ENCODE results near the gene FOXK1. TPM values are rescaled to one million over a fixed set of nuclear protein-coding genes. Genes with fewer than 3 reads are reported as not detected.

FOXK1 gene
- total and polyA plus RNA-seq, 2 of the 13 experiments (the other 11 are each of a cell fraction or from before 2014, with no cell fraction given) = 4.6 to 8.8 TPM

DNA sequence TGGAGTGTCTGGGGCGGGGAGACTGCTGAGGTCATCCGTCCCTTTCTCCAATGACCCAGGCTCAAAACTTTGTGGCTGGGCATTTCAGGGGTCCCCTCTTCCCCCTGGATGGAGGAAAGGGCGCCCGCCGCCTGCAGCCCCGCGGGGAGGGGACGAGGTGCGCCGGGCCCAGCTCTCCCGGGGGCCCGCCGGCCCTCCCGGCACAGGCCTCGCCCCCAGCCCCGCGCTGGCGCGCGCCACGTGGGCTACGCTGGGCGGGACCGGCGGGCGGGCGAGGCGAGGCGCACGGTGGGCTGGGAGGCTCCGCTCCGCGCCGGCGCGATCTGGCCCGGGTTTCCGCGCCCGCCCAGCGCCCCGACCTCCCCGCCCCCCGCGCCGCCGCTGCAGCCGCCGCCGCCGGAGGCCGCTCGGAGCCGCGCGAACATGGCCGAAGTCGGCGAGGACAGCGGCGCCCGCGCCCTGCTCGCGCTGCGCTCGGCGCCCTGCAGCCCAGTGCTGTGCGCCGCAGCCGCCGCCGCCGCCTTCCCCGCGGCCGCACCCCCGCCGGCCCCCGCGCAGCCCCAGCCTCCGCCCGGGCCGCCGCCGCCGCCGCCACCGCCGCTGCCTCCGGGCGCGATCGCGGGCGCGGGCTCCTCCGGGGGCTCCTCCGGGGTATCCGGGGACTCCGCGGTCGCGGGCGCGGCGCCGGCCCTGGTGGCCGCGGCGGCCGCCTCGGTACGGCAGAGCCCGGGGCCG, at the start of gene FOXK1 (continued):
- peak; percentile 47; the same call in 1 of the 3 replicates for TF ChIP-seq MXI1 (IDR thresholded peaks at IDR 0.05; ENCODE audit: borderline replicate concordance, low read depth, low read length)
- peak; percentile 75; the same call in 1 of the 2 replicates for TF ChIP-seq ARNT2 (CRISPR knock-in tag; IDR thresholded peaks at IDR 0.05; ENCODE audit: low read depth)
- 0 out of 2 replicates have a peak, but pooled peaks have one; percentile 56 for TF ChIP-seq ZNF451 (CRISPR knock-in tag; IDR thresholded peaks at IDR 0.05)
- no peak for TF ChIP-seq CBX1 (IDR thresholded peaks at IDR 0.05; ENCODE audit: low read depth)
- no peak for TF ChIP-seq FOXO1 (CRISPR knock-in tag; IDR thresholded peaks at IDR 0.05)
- TF ChIP-seq, protein P1, sequence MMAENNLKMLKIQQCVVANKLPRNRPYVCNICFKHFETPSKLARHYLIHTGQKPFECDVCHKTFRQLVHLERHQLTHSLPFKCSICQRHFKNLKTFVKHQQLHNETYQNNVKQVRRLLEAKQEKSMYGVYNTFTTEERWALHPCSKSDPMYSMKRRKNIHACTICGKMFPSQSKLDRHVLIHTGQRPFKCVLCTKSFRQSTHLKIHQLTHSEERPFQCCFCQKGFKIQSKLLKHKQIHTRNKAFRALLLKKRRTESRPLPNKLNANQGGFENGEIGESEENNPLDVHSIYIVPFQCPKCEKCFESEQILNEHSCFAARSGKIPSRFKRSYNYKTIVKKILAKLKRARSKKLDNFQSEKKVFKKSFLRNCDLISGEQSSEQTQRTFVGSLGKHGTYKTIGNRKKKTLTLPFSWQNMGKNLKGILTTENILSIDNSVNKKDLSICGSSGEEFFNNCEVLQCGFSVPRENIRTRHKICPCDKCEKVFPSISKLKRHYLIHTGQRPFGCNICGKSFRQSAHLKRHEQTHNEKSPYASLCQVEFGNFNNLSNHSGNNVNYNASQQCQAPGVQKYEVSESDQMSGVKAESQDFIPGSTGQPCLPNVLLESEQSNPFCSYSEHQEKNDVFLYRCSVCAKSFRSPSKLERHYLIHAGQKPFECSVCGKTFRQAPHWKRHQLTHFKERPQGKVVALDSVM (CRISPR knock-in tag; IDR thresholded peaks at IDR 0.05) = no peak
- TF ChIP-seq, protein P2, sequence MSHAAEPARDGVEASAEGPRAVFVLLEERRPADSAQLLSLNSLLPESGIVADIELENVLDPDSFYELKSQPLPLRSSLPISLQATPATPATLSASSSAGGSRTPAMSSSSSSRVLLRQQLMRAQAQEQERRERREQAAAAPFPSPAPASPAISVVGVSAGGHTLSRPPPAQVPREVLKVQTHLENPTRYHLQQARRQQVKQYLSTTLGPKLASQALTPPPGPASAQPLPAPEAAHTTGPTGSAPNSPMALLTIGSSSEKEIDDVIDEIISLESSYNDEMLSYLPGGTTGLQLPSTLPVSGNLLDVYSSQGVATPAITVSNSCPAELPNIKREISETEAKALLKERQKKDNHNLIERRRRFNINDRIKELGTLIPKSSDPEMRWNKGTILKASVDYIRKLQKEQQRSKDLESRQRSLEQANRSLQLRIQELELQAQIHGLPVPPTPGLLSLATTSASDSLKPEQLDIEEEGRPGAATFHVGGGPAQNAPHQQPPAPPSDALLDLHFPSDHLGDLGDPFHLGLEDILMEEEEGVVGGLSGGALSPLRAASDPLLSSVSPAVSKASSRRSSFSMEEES (CRISPR knock-in tag; IDR thresholded peaks at IDR 0.05) = no peak
- TF ChIP-seq, protein P3, sequence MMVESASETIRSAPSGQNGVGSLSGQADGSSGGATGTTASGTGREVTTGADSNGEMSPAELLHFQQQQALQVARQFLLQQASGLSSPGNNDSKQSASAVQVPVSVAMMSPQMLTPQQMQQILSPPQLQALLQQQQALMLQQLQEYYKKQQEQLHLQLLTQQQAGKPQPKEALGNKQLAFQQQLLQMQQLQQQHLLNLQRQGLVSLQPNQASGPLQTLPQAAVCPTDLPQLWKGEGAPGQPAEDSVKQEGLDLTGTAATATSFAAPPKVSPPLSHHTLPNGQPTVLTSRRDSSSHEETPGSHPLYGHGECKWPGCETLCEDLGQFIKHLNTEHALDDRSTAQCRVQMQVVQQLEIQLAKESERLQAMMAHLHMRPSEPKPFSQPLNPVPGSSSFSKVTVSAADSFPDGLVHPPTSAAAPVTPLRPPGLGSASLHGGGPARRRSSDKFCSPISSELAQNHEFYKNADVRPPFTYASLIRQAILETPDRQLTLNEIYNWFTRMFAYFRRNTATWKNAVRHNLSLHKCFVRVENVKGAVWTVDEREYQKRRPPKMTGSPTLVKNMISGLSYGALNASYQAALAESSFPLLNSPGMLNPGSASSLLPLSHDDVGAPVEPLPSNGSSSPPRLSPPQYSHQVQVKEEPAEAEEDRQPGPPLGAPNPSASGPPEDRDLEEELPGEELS (CRISPR knock-in tag; IDR thresholded peaks at IDR 0.05) = no peak
- TF ChIP-seq BRCA1 (CRISPR knock-in tag; IDR thresholded peaks at IDR 0.05) = no peak
- TF ChIP-seq, protein P4, sequence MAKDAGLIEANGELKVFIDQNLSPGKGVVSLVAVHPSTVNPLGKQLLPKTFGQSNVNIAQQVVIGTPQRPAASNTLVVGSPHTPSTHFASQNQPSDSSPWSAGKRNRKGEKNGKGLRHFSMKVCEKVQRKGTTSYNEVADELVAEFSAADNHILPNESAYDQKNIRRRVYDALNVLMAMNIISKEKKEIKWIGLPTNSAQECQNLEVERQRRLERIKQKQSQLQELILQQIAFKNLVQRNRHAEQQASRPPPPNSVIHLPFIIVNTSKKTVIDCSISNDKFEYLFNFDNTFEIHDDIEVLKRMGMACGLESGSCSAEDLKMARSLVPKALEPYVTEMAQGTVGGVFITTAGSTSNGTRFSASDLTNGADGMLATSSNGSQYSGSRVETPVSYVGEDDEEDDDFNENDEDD (CRISPR knock-in tag; IDR thresholded peaks at IDR 0.05; ENCODE audit: borderline replicate concordance) = peak; percentile 91
- TF ChIP-seq PHF20 (CRISPR knock-in tag; IDR thresholded peaks at IDR 0.05) = no peak
- TF ChIP-seq MTA3 (CRISPR knock-in tag; IDR thresholded peaks at IDR 0.05) = no peak
- peak; percentile 10; the same call in 1 of the 2 replicates for TF ChIP-seq SAP130 (CRISPR knock-in tag; IDR thresholded peaks at IDR 0.05; ENCODE audit: low read depth)
- TF ChIP-seq, protein P5, sequence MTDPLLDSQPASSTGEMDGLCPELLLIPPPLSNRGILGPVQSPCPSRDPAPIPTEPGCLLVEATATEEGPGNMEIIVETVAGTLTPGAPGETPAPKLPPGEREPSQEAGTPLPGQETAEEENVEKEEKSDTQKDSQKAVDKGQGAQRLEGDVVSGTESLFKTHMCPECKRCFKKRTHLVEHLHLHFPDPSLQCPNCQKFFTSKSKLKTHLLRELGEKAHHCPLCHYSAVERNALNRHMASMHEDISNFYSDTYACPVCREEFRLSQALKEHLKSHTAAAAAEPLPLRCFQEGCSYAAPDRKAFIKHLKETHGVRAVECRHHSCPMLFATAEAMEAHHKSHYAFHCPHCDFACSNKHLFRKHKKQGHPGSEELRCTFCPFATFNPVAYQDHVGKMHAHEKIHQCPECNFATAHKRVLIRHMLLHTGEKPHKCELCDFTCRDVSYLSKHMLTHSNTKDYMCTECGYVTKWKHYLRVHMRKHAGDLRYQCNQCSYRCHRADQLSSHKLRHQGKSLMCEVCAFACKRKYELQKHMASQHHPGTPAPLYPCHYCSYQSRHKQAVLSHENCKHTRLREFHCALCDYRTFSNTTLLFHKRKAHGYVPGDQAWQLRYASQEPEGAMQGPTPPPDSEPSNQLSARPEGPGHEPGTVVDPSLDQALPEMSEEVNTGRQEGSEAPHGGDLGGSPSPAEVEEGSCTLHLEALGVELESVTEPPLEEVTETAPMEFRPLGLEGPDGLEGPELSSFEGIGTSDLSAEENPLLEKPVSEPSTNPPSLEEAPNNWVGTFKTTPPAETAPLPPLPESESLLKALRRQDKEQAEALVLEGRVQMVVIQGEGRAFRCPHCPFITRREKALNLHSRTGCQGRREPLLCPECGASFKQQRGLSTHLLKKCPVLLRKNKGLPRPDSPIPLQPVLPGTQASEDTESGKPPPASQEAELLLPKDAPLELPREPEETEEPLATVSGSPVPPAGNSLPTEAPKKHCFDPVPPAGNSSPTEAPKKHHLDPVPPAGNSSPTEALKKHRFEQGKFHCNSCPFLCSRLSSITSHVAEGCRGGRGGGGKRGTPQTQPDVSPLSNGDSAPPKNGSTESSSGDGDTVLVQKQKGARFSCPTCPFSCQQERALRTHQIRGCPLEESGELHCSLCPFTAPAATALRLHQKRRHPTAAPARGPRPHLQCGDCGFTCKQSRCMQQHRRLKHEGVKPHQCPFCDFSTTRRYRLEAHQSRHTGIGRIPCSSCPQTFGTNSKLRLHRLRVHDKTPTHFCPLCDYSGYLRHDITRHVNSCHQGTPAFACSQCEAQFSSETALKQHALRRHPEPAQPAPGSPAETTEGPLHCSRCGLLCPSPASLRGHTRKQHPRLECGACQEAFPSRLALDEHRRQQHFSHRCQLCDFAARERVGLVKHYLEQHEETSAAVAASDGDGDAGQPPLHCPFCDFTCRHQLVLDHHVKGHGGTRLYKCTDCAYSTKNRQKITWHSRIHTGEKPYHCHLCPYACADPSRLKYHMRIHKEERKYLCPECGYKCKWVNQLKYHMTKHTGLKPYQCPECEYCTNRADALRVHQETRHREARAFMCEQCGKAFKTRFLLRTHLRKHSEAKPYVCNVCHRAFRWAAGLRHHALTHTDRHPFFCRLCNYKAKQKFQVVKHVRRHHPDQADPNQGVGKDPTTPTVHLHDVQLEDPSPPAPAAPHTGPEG (CRISPR knock-in tag; IDR thresholded peaks at IDR 0.05) = no peak
- no peak for TF ChIP-seq MAZ (IDR thresholded peaks at IDR 0.05; ENCODE audit: borderline replicate concordance, low read depth, low read length)
- TF ChIP-seq MAZ (CRISPR knock-in tag; IDR thresholded peaks at IDR 0.05; ENCODE audit: low read depth) = peak; percentile 84; the same call in 1 of the 2 replicates
- TF ChIP-seq NCOA2 (CRISPR knock-in tag; IDR thresholded peaks at IDR 0.05) = no peak

All from HepG2 (cell line).